PC-9 (cell line): ENCODE data around the gene ZDHHC1. TPM values are rescaled to one million over a fixed set of nuclear protein-coding genes. Genes with fewer than 3 reads are reported as not detected.

Experiments
- BruUV-seq: library from RNA; stranded (reverse); fragments of 400-500 nt; replicated peaks from 2 replicates; lab custom pipeline; 2021; lab: Mats Ljungman, UMichigan
- CTCF ChIA-PET: fragments of 300-600 bp; sonication (Branson Sonifier 250); formaldehyde crosslinking; loops from one replicate; lab custom pipeline; 2022; ENCODE audit warnings: antibody characterized with exemption; lab: Charles Lee
- POLR2A ChIA-PET: fragments of 300-600 bp; sonication (Branson Sonifier 250); formaldehyde crosslinking; loops from one replicate; lab custom pipeline; 2022; ENCODE audit warnings: antibody characterized with exemption; ENCODE audit not compliant: unreplicated experiment; lab: Charles Lee
- DNase-seq, 2 experiments: peaks; one replicate each; pipeline versions ENCODE4 v3.0.0 to v3.0.0-alpha.2; 2015 to 2022; ENCODE audit warnings: mixed read lengths in 1 of 2
- H2AFZ ChIP-seq: fragments of 200-600 bp; sonication (generic); 2 replicates; pipeline ENCODE4 v1.8.1; 2017; ENCODE audit warnings: antibody characterized with exemption
- H3F3A ChIP-seq: fragments of 200-600 bp; sonication (generic); 2 replicates; pipeline ENCODE4 v1.8.1; 2017; ENCODE audit warnings: antibody characterized with exemption, mild to moderate bottlenecking, low read depth; ENCODE audit not compliant: insufficient read depth
- H3K27ac ChIP-seq: fragments of 200-600 bp; sonication (generic); 2 replicates; pipeline ENCODE4 v1.6.1; 2016; ENCODE audit warnings: mixed run types
- H3K27me3 ChIP-seq: fragments of 200-600 bp; sonication (generic); 2 replicates; pipeline ENCODE4 v1.6.1; 2016; ENCODE audit warnings: low read depth, mixed run types; ENCODE audit not compliant: insufficient read depth
- H3K36me3 ChIP-seq: fragments of 200-600 bp; sonication (generic); 2 replicates; pipeline ENCODE4 v1.6.1; 2016; ENCODE audit warnings: low read depth, mixed run types
- H3K4me1 ChIP-seq: fragments of 200-600 bp; sonication (generic); replicated peaks from 2 replicates; pipeline ENCODE4 v1.6.1; 2016; ENCODE audit warnings: mixed run types; ENCODE audit not compliant: insufficient read depth
- H3K4me2 ChIP-seq: fragments of 200-600 bp; sonication (generic); 2 replicates; pipeline ENCODE4 v1.6.1; 2017; ENCODE audit warnings: mixed run types
- H3K4me3 ChIP-seq: fragments of 200-600 bp; sonication (generic); 2 replicates; pipeline ENCODE4 v1.6.1; 2016; ENCODE audit warnings: mixed run types
- H3K79me2 ChIP-seq: fragments of 200-600 bp; sonication (generic); 2 replicates; pipeline ENCODE4 v1.6.1; 2017; ENCODE audit warnings: low read depth, mixed run types
- H3K9me2 ChIP-seq: fragments of 200-600 bp; sonication (generic); 2 replicates; pipeline ENCODE4 v1.8.1; 2017; ENCODE audit warnings: mild to moderate bottlenecking; ENCODE audit not compliant: insufficient read depth
- H3K9me3 ChIP-seq: fragments of 200-600 bp; sonication (generic); 2 replicates; pipeline ENCODE4 v1.8.1; 2016; ENCODE audit warnings: low read depth; ENCODE audit not compliant: insufficient read depth
- H4K20me1 ChIP-seq: fragments of 200-600 bp; sonication (generic); 2 replicates; pipeline ENCODE4 v1.8.1; 2017; ENCODE audit not compliant: insufficient read depth
- EZH2 ChIP-seq: fragments of 200-600 bp; sonication (generic); IDR thresholded peaks from 2 replicates; pipeline ENCODE4 v1.8.0; 2017; ENCODE audit warnings: antibody characterized with exemption, low read depth
- intact Hi-C: fragments of 100-400 bp; cut with micrococcal nuclease; formaldehyde crosslinking; loops from one replicate; pipeline ENCODE4 v1.10.0; 2022; ENCODE audit not compliant: unreplicated experiment
- total RNA-seq: library from RNA; stranded (reverse); gene quantifications from 2 replicates; pipeline ENCODE4 v1.2.3, GENCODE V29; 2021
- TF ChIP-seq, protein P1 (sequence below): fragments of 200-600 bp; sonication (generic); conservative IDR thresholded peaks from 2 replicates; pipeline ENCODE4 v1.6.1; 2017; ENCODE audit warnings: mixed run types, antibody characterized with exemption, mild to moderate bottlenecking, moderate library complexity

Gene ZDHHC1
- total RNA-seq, 1 experiment from 2014 or later, result 12.8 TPM

DNA sequence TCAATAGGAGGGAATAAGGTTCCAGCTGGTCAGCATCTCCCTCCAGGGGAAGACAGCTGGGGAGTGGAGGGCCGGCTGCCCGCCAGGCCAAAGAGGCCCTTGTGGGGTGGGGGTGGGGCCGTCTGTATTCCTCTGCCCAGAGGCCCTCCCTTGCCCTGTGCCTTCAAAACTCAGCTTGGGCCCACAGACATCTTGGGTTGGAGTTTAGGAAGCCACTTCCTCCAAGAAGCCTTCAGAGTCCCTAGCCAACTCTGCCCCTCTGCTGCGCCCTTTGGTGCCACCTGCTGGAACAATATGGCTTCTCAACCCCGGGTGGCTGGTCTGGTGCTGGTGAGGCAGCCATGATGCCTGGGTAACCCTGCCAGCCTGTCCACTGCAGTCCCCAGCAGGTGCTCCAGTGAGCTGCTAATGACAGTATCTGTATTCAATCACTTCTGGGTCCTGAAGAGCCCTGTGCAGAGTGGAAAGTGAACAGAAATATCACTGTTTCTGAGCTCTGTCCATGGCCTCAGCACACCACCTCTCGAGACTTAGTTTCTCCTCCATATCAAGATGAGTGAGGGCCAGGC, 31.3 kb upstream of the ZDHHC1 start:
- ChIA-PET POLR2A (no interaction called here), CTCF (interaction anchor here (0.5 to 1.6 kb wide), 4 partner anchors 19 to 564 kb away, joined by 4 to 6 read pairs (median 6); no protein-coding TSS in a partner anchor)
- Histone ChIP-seq H3K9me3 (no peaks in the 10 kb centered on the region), H3K9me2 (no peaks in the 10 kb centered on the region), H4K20me1 (peaks cover 8% of the 10 kb centered on the region; the same call in 1 of the 2 replicates), H3F3A (0 out of 2 replicates have a peak, but pooled peaks cover 4% of the 10 kb centered on the region), H3K4me3 (no peak overlapping the region), H3K36me3 (no peaks in the 10 kb centered on the region), H3K4me2 (no peak overlapping the region), H3K79me2 (no peaks in the 10 kb centered on the region), H3K4me1 (peaks cover 4% of the 10 kb centered on the region; the same call in 1 of the 2 replicates), H3K27me3 (no peaks in the 10 kb centered on the region), H2AFZ (no peak overlapping the region), H3K27ac (no peak overlapping the region)
- BruUV-seq, result no TSS peak
- DNase-seq, result peak in 1 of 2 experiments; percentile 46
- TF ChIP-seq, protein P1, sequence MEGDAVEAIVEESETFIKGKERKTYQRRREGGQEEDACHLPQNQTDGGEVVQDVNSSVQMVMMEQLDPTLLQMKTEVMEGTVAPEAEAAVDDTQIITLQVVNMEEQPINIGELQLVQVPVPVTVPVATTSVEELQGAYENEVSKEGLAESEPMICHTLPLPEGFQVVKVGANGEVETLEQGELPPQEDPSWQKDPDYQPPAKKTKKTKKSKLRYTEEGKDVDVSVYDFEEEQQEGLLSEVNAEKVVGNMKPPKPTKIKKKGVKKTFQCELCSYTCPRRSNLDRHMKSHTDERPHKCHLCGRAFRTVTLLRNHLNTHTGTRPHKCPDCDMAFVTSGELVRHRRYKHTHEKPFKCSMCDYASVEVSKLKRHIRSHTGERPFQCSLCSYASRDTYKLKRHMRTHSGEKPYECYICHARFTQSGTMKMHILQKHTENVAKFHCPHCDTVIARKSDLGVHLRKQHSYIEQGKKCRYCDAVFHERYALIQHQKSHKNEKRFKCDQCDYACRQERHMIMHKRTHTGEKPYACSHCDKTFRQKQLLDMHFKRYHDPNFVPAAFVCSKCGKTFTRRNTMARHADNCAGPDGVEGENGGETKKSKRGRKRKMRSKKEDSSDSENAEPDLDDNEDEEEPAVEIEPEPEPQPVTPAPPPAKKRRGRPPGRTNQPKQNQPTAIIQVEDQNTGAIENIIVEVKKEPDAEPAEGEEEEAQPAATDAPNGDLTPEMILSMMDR, result peak; percentile 56
- TF ChIP-seq EZH2, result no peak
- intact Hi-C loops, result no loop called here

GRCh38 chr16:67446968-67447507, 30.8 kb upstream of the ZDHHC1 start:
- POLR2A ChIA-PET, result no interaction called here
- no peak overlapping the region for H3K27ac ChIP-seq
- no peaks in the 10 kb centered on the region for H3K79me2 ChIP-seq
- peaks cover 8% of the 10 kb centered on the region; the same call in 1 of the 2 replicates for H4K20me1 ChIP-seq
- no peak for DNase-seq
- no peaks in the 10 kb centered on the region for H3K9me3 ChIP-seq
- H3K4me3 ChIP-seq, result no peak overlapping the region
- H3K36me3 ChIP-seq, result no peaks in the 10 kb centered on the region
- no peaks in the 10 kb centered on the region for H3K9me2 ChIP-seq
- H2AFZ ChIP-seq, result no peak overlapping the region
- H3F3A ChIP-seq, result no peaks in the 10 kb centered on the region
- H3K4me1 ChIP-seq, result peaks cover 1% of the 10 kb centered on the region; the same call in 1 of the 2 replicates
- H3K27me3 ChIP-seq, result no peaks in the 10 kb centered on the region
- CTCF ChIA-PET, result interaction anchor here (1.0 to 1.6 kb wide), 2 partner anchors 15 to 429 kb away, joined by 3 to 6 read pairs; no protein-coding TSS in a partner anchor
- intact Hi-C loops, result no loop called here
- no peak for TF ChIP-seq EZH2
- TF ChIP-seq, protein P1, result no peak
- BruUV-seq, result no TSS peak
- H3K4me2 ChIP-seq, result no peak overlapping the region

DNA sequence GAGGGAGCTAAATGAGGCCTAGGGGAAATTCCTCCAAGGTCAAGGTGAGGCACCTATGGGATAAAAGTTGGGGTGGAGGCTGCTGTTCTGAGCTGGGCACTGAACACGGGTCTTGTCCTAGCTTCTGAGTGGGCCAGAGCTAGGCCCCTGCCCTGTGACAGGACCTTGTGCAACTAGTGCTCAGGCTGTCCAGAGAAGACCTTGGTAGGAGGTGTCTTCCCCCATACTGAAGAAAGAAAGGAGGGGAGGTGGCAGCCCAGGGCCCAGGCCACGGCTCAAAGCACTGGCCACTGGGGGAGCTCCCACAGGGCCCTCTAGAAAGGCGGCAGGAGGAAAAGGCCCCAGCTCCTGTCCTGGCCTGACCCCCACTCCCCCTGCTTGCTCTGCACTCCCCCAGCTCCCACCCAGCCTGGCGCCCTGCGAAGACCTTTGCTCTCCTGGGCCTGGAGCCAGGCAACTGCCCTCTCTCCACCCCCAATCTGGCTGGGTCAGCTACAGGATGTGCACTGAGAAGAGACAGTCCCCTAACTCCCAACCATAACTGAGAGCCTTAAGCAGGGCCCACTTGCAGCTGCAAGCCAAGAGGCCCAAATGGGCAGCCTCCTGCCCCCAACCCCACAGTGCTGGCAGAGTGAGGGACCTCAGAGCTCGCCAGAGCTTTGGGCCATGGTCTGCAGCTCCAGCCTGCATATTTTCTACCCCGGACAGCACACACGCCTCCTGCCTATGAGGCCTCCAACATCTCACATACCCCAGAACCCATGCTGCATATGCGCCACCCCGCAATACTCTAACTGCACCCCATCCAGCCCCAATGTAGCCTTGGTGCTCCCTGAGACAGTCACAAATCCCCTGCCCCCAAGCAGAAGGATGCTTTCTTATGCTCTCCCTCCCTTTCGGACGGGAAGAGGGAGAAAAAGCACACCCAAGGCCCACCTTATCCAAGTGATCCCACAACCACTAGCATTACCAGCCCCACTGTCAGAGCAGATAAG, 29.9 kb upstream of the ZDHHC1 start:
- no peak for DNase-seq
- BruUV-seq, result no TSS peak
- peaks cover 8% of the 10 kb centered on the region for H4K20me1 ChIP-seq
- no peaks in the 10 kb centered on the region for H3K4me1 ChIP-seq
- POLR2A ChIA-PET, result interaction anchor here (0.6 kb wide), 2 partner anchors 343 to 520 kb away, joined by 3 to 4 read pairs; no protein-coding TSS in a partner anchor
- no peak overlapping the region for H3K4me2 ChIP-seq
- H3K27ac ChIP-seq, result no peak overlapping the region
- CTCF ChIA-PET, result interaction anchor here (0.5 to 1.6 kb wide), 4 partner anchors 16 to 428 kb away, joined by 3 to 15 read pairs (median 8); no protein-coding TSS in a partner anchor
- H2AFZ ChIP-seq, result no peak overlapping the region
- no peak overlapping the region for H3K4me3 ChIP-seq
- H3K36me3 ChIP-seq, result no peaks in the 10 kb centered on the region
- no peaks in the 10 kb centered on the region for H3K9me2 ChIP-seq
- no peaks in the 10 kb centered on the region for H3K9me3 ChIP-seq
- H3K79me2 ChIP-seq, result no peaks in the 10 kb centered on the region
- TF ChIP-seq EZH2, result no peak
- TF ChIP-seq, protein P1, result no peak
- no peaks in the 10 kb centered on the region for H3K27me3 ChIP-seq
- intact Hi-C loops, result no loop called here
- no peaks in the 10 kb centered on the region for H3F3A ChIP-seq
